H1 (cell line): ENCODE results near the gene RAB40B. TPM values are rescaled to one million over a fixed set of nuclear protein-coding genes. Genes with fewer than 3 reads are reported as not detected.

ENCODE experiments used
- CTCF ChIA-PET: fragments of 300-600 bp; sonication (Branson Sonifier 250); formaldehyde crosslinking; loops from one replicate; lab custom pipeline; 2021; ENCODE audit not compliant: partially characterized antibody; lab: Charles Lee
- POLR2A ChIA-PET: fragments of 300-600 bp; sonication (Branson Sonifier 250); formaldehyde crosslinking; loops from one replicate; lab custom pipeline; 2021; ENCODE audit warnings: inconsistent platforms; ENCODE audit not compliant: partially characterized antibody; lab: Charles Lee
- DNase-seq, 2 experiments: peaks; one replicate each; pipeline versions ENCODE4 v3.0.0 to v3.0.0-alpha.2; 2010 to 2022; ENCODE audit warnings: low spot score in 2 of 2, low read depth in 1 of 2, mixed read lengths in 1 of 2
- FAIRE-seq: peaks from 2 replicates; lab custom pipeline; 2011; peaks lifted over from hg19 to GRCh38; lab: Jason Lieb, UNC
- H2AFZ ChIP-seq: 2 replicates; pipeline ENCODE4 v1.8.1; 2012; ENCODE audit warnings: low read length, inconsistent platforms
- H2AK5ac ChIP-seq: 2 replicates; pipeline ENCODE4 v1.6.1; 2013; ENCODE audit warnings: low read depth, low read length
- H2BK120ac ChIP-seq: replicated peaks from 2 replicates; pipeline ENCODE3; 2013; ENCODE audit warnings: low read depth, low read length, inconsistent platforms
- H2BK12ac ChIP-seq: 2 replicates; pipeline ENCODE4 v1.6.1; 2013; ENCODE audit warnings: low read depth, low read length
- H2BK15ac ChIP-seq: 2 replicates; pipeline ENCODE4 v1.6.1; 2013; ENCODE audit warnings: low read length
- H2BK20ac ChIP-seq: 2 replicates; pipeline ENCODE4 v1.6.1; 2013; ENCODE audit warnings: low read length
- H2BK5ac ChIP-seq: 2 replicates; pipeline ENCODE4 v1.6.1; 2013; ENCODE audit warnings: low read depth, low read length
- H3K14ac ChIP-seq: 2 replicates; pipeline ENCODE4 v1.6.1; 2013; ENCODE audit warnings: inconsistent platforms; ENCODE audit not compliant: insufficient read length
- H3K18ac ChIP-seq: 2 replicates; pipeline ENCODE4 v1.6.1; 2013; ENCODE audit warnings: low read length; ENCODE audit errors: extremely low read depth
- H3K23ac ChIP-seq: 2 replicates; pipeline ENCODE4 v1.6.1; 2013; ENCODE audit warnings: inconsistent platforms; ENCODE audit not compliant: insufficient read length
- H3K23me2 ChIP-seq: 2 replicates; pipeline ENCODE4 v1.6.1; 2013; ENCODE audit warnings: low read depth, low read length
- H3K27ac ChIP-seq: 2 replicates; pipeline ENCODE4 v1.6.1; 2011; ENCODE audit warnings: low read depth, low read length, inconsistent platforms
- H3K27me3 ChIP-seq, 4 experiments: replicated peaks in 1 of 4; 1 replicate in 1 of 4; 2 replicates in 3 of 4; pipeline versions ENCODE4 v1.6.1 to v1.8.1; 2011 to 2013; ENCODE audit warnings: low read length in 3 of 4, mild to moderate bottlenecking in 3 of 4, inconsistent platforms in 2 of 4, mixed read lengths in 2 of 4, moderate library complexity in 1 of 4; ENCODE audit not compliant: control insufficient read depth in 3 of 4, insufficient read depth in 3 of 4; ENCODE audit errors: extremely low read depth in 1 of 4
- H3K36me3 ChIP-seq, 4 experiments: 2 replicates each; pipeline versions ENCODE4 v1.6.1 to v1.8.1; 2011 to 2013; ENCODE audit warnings: mild to moderate bottlenecking in 4 of 4, low read length in 3 of 4, moderate library complexity in 2 of 4, control low read depth in 1 of 4, inconsistent platforms in 1 of 4; ENCODE audit not compliant: insufficient read depth in 4 of 4, control insufficient read depth in 2 of 4
- H3K4ac ChIP-seq: replicated peaks from 2 replicates; pipeline ENCODE3; 2013; ENCODE audit warnings: low read length, low read depth, mixed read lengths, inconsistent platforms; ENCODE audit not compliant: insufficient read length
- H3K4me1 ChIP-seq, 4 experiments: replicated peaks in 1 of 4; 1 replicate in 1 of 4; 2 replicates in 3 of 4; pipeline versions ENCODE4 v1.6.1 to v1.8.1; 2011 to 2013; ENCODE audit warnings: low read length in 3 of 4, inconsistent platforms in 2 of 4, mixed read lengths in 1 of 4; ENCODE audit not compliant: insufficient read depth in 4 of 4, control insufficient read depth in 3 of 4
- H3K4me2 ChIP-seq, 2 experiments: 2 replicates each; pipeline versions ENCODE4 v1.6.1 to v1.8.1; 2011 to 2013; ENCODE audit warnings: low read depth in 2 of 2, low read length in 2 of 2, control low read depth in 1 of 2, inconsistent platforms in 1 of 2, mild to moderate bottlenecking in 1 of 2; ENCODE audit not compliant: insufficient read depth in 1 of 2
- H3K4me3 ChIP-seq, 4 experiments: fragments of 200-600, 300-600 bp in 1 of 4; sonication (generic), shearing (Covaris generic), sonication (Bioruptor Twin) in 1 of 4; 2 replicates each; pipeline versions ENCODE4 v1.5.1 to v1.8.1; 2011 to 2016; ENCODE audit warnings: low read length in 4 of 4, low read depth in 3 of 4, control low read depth in 2 of 4, inconsistent platforms in 2 of 4, mild to moderate bottlenecking in 2 of 4, mixed read lengths in 1 of 4, moderate library complexity in 1 of 4; ENCODE audit not compliant: insufficient read depth in 2 of 4; ENCODE audit errors: extremely low read depth in 1 of 4
- H3K56ac ChIP-seq: replicated peaks from 2 replicates; pipeline ENCODE3; 2013; ENCODE audit warnings: low read depth, mild to moderate bottlenecking, mixed read lengths, low read length, inconsistent platforms; ENCODE audit not compliant: insufficient read length
- H3K79me1 ChIP-seq: 2 replicates; pipeline ENCODE4 v1.6.1; 2013; ENCODE audit warnings: low read depth, low read length, control low read depth
- H3K79me2 ChIP-seq, 2 experiments: 2 replicates each; pipeline versions ENCODE4 v1.6.1 to v1.8.1; 2012 to 2013; ENCODE audit warnings: low read length in 2 of 2, mild to moderate bottlenecking in 2 of 2, inconsistent platforms in 1 of 2; ENCODE audit not compliant: insufficient read depth in 2 of 2, control insufficient read depth in 1 of 2
- H3K9ac ChIP-seq, 4 experiments: replicated peaks in 1 of 4; 1 replicate in 1 of 4; 2 replicates in 3 of 4; pipeline versions ENCODE4 v1.6.1 to v1.8.1; 2011 to 2013; ENCODE audit warnings: low read depth in 3 of 4, low read length in 3 of 4, control low read depth in 2 of 4, mild to moderate bottlenecking in 2 of 4, moderate library complexity in 2 of 4, inconsistent platforms in 1 of 4; ENCODE audit errors: extremely low read depth in 1 of 4
- H3K9me3 ChIP-seq, 2 experiments: 2 replicates each; pipeline versions ENCODE4 v1.6.1 to v1.8.1; 2012 to 2013; ENCODE audit warnings: mild to moderate bottlenecking in 2 of 2, moderate library complexity in 2 of 2, control low read depth in 1 of 2, inconsistent platforms in 1 of 2, low read depth in 1 of 2, low read length in 1 of 2, mixed read lengths in 1 of 2; ENCODE audit not compliant: insufficient read depth in 2 of 2
- H4K20me1 ChIP-seq, 2 experiments: replicated peaks in 1 of 2; 2 replicates each; pipeline versions ENCODE3 to v1.8.1; 2011 to 2013; ENCODE audit warnings: inconsistent platforms in 2 of 2, low read length in 2 of 2, mild to moderate bottlenecking in 1 of 2; ENCODE audit not compliant: insufficient read depth in 2 of 2, control insufficient read depth in 1 of 2
- H4K5ac ChIP-seq: 2 replicates; pipeline ENCODE4 v1.6.1; 2013; ENCODE audit warnings: low read length, low read depth, mixed read lengths, inconsistent platforms; ENCODE audit not compliant: insufficient read length
- H4K8ac ChIP-seq: 2 replicates; pipeline ENCODE4 v1.8.0; 2013; ENCODE audit warnings: mild to moderate bottlenecking, moderate library complexity, low read length, inconsistent platforms; ENCODE audit not compliant: insufficient read depth; ENCODE audit errors: extremely low read depth
- H4K91ac ChIP-seq: replicated peaks from 2 replicates; pipeline ENCODE3; 2013; ENCODE audit warnings: low read length, mixed read lengths, inconsistent platforms; ENCODE audit not compliant: insufficient read length
- KDM4A ChIP-seq: IDR thresholded peaks from one replicate; pipeline ENCODE4 v1.7.1; 2012; ENCODE audit warnings: low read depth, mild to moderate bottlenecking, moderate library complexity, low read length, inconsistent platforms; ENCODE audit not compliant: severe bottlenecking
- KDM5A ChIP-seq: fragments of 200-600 bp; IDR thresholded peaks from 2 replicates; pipeline ENCODE4 v1.7.1; 2012; ENCODE audit warnings: mild to moderate bottlenecking, low read length, inconsistent platforms, mixed read lengths
- MAFK ChIP-seq: IDR thresholded peaks from 2 replicates; pipeline ENCODE4 v1.6.1; 2012; ENCODE audit warnings: low read depth, mild to moderate bottlenecking, improper control_type of control experiment, low read length
- RNF2 ChIP-seq: fragments of 200-900, 300-1000 bp; sonication (generic); IDR thresholded peaks from 2 replicates; pipeline ENCODE4 v1.7.1; 2016; ENCODE audit warnings: borderline replicate concordance, low read depth, mild to moderate bottlenecking, antibody characterized with exemption, low read length; ENCODE audit not compliant: poor library complexity, severe bottlenecking; ENCODE audit errors: missing control alignments
- SP2 ChIP-seq: IDR thresholded peaks from 2 replicates; pipeline ENCODE4 v1.6.1; 2012; ENCODE audit warnings: mild to moderate bottlenecking, low read length, inconsistent platforms
- SRF ChIP-seq: IDR thresholded peaks from 2 replicates; pipeline ENCODE4 v1.6.1; 2011; ENCODE audit warnings: mild to moderate bottlenecking, low read depth, low read length, moderate library complexity
- TAF1 ChIP-seq: IDR thresholded peaks from 2 replicates; pipeline ENCODE4 v1.6.1; 2011; ENCODE audit warnings: mild to moderate bottlenecking, low read depth, low read length
- WGBS, 2 experiments: shearing (Covaris generic) in 1 of 2; methylation state at CpG; one replicate each; pipeline versions ENCODE4 v1.1.6 to v1.1.7; 2013 to 2015; ENCODE audit warnings: low lambda C conversion rate in 2 of 2, mixed read lengths in 2 of 2, inconsistent platforms in 1 of 2, low coverage in 1 of 2, missing lambda C conversion rate in 1 of 2; ENCODE audit not compliant: insufficient replicate concordance in 2 of 2, insufficient coverage in 1 of 2, insufficient read length in 1 of 2; ENCODE audit errors: extremely low coverage in 1 of 2, missing lambda C conversion rate in 1 of 2; 5-methylcytosine and 5-hydroxymethylcytosine counted together
- polyA plus RNA-seq, 7 experiments: library from polyadenylated mRNA; depleted of rRNA in 3 of 7; stranded (reverse) in 5 of 7; unstranded in 2 of 7; fragments of >200 nt in 5 of 7; fragments of 200-250 nt in 2 of 7; gene quantifications; 1 replicate in 5 of 7; 2 replicates in 1 of 7; 4 replicates in 1 of 7; pipeline versions ENCODE4 v1.2.1 to v1.2.3, GENCODE V29; 2011 to 2013; ENCODE audit warnings: missing spikeins in 2 of 7, mixed read lengths in 2 of 7
- total RNA-seq: library from RNA; stranded (reverse); fragmentation: NEBNext Ultra II Directional; extraction: Animal tissue kit (Norgen Biotek cat#: 25700); gene quantifications from 2 replicates; pipeline ENCODE4 v1.2.1, GENCODE V29; 2021

RAB40B gene
- total and polyA plus RNA-seq, 2 of the 8 experiments (the other 6 are each of a cell fraction or from before 2014, with no cell fraction given): 3.1 to 4.6 TPM

DNA sequence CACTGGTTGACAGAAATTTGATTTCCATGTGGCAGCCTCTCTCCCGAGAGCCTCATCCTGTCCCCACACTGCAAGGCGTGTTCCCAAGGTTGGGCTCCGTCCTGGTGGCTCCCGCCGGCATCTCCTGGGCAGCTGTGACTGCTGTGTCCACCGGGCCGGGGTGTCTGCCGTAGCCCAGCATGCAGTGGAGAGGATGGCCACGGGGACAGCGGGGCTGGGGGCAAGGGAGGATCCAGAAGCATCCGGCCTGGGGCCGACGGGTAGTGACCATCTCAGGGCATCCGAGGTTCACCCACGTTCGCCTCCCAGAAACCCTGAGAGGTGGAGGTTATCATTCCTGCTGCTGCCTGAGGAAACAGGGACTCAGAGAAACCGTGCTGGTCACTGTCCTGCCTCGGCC is 7.3 kb upstream of the RAB40B start:
- no peaks in the 10 kb centered on the region for H3K23me2 ChIP-seq
- no peak overlapping the region for H2BK5ac ChIP-seq
- H2BK15ac ChIP-seq: no peak overlapping the region
- no peaks in the 10 kb centered on the region for H3K79me1 ChIP-seq
- 88% methylated on average over 18 of the region's 18 CpGs; no CpG with 5 or more reads in 1 of the 2 experiments for WGBS, 2 experiments
- no peaks in the 10 kb centered on the region for H3K27me3 ChIP-seq
- no peak overlapping the region for H3K18ac ChIP-seq
- H4K5ac ChIP-seq: no peak overlapping the region
- H4K91ac ChIP-seq: no peak overlapping the region
- no peaks in the 10 kb centered on the region for H3K79me2 ChIP-seq
- no peak overlapping the region for H2AFZ ChIP-seq
- no peak overlapping the region for H2AK5ac ChIP-seq
- H2BK12ac ChIP-seq: no peak overlapping the region
- no peaks in the 10 kb centered on the region for H4K20me1 ChIP-seq
- H3K56ac ChIP-seq: no peak overlapping the region
- H3K9me3 ChIP-seq: no peaks in the 10 kb centered on the region
- no peaks in the 10 kb centered on the region for H3K4me1 ChIP-seq
- H3K23ac ChIP-seq: no peak overlapping the region
- FAIRE-seq: no peak
- TF ChIP-seq KDM4A: no peak
- TF ChIP-seq KDM5A: no peak
- TF ChIP-seq TAF1: no peak
- TF ChIP-seq RNF2: no peak
- no peak for TF ChIP-seq SRF
- TF ChIP-seq MAFK: no peak
- TF ChIP-seq SP2: no peak
- H3K4ac ChIP-seq: no peak overlapping the region
- ChIA-PET CTCF (no interaction called here), POLR2A (no interaction called here)
- no peak overlapping the region for H2BK120ac ChIP-seq
- H2BK20ac ChIP-seq: no peak overlapping the region
- DNase-seq: no peak
- H3K27ac ChIP-seq: no peak overlapping the region
- no peak overlapping the region for H3K4me2 ChIP-seq
- no peak overlapping the region; a peak in 1 of 7 replicates for H3K9ac ChIP-seq
- no peak overlapping the region for H3K4me3 ChIP-seq
- H3K14ac ChIP-seq: no peak overlapping the region
- no peaks in the 10 kb centered on the region for H3K36me3 ChIP-seq
- no peak overlapping the region; the same call in 1 of the 2 replicates for H4K8ac ChIP-seq
